BJ (cell line): ENCODE data around the gene CRTAC1. TPM values are rescaled to one million over a fixed set of nuclear protein-coding genes. Genes with fewer than 3 reads are reported as not detected.

ENCODE experiments used
- CTCF ChIA-PET: fragments of 350-600 bp; formaldehyde crosslinking; extraction: SDS; loops from one replicate; lab custom pipeline; 2021; ENCODE audit warnings: antibody characterized with exemption, inconsistent platforms; lab: Yijun Ruan, JAX
- POLR2A ChIA-PET: fragments of 300-600 bp; sonication (Branson Sonifier 250); formaldehyde crosslinking; extraction: SDS; loops from one replicate; lab custom pipeline; 2021; ENCODE audit warnings: antibody characterized with exemption; lab: Charles Lee
- DNase-seq: peaks from one replicate; pipeline ENCODE4 v3.0.0-alpha.2; 2011; ENCODE audit warnings: low read depth
- H3K27me3 ChIP-seq: 2 replicates; pipeline ENCODE4 v1.6.0; 2011; ENCODE audit warnings: low read length; ENCODE audit not compliant: control insufficient read depth, insufficient read depth
- H3K36me3 ChIP-seq: 2 replicates; pipeline ENCODE4 v1.5.1; 2011; ENCODE audit warnings: low read length; ENCODE audit not compliant: control insufficient read depth, insufficient read depth
- H3K4me3 ChIP-seq: 2 replicates; pipeline ENCODE4 v1.5.1; 2011; ENCODE audit warnings: low read depth, mild to moderate bottlenecking, control low read depth, low read length
- polyA plus RNA-seq: library from polyadenylated mRNA; depleted of rRNA; stranded (reverse); fragments of >200 nt; gene quantifications from 2 replicates; pipeline ENCODE4 v1.2.3, GENCODE V29; 2011
- TF ChIP-seq, protein P1 (sequence below): IDR thresholded peaks from 2 replicates; pipeline ENCODE4 v1.5.1; 2011; ENCODE audit warnings: low read depth, mild to moderate bottlenecking, control low read depth, inconsistent platforms, low read length, moderate library complexity; ENCODE audit not compliant: insufficient read depth

The CRTAC1 gene
- polyA plus RNA-seq, 1 experiment, result not detected

DNA sequence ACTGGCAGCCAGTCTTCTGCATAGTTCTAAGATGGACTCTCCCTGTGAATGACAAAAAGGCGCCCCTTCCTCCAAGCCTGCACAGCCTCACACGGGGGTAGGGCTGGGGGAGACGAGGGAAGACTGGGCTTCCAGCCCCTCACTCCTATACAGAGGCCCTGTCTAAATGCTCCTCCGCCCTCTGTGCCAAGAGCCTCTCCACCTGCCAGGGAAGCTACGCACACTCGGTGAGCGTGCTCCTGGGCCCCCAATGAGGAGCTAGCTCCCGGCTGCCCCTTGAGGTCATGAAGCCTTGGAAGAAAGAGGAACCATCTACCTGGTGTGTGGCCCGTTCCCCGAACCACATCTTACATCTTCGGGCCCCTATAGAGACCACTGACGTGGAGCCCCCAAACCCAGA lies 54.8 kb downstream of the CRTAC1 start:
- Histone ChIP-seq H3K27me3 (peaks cover 10% of the 10 kb centered on the region), H3K36me3 (no peaks in the 10 kb centered on the region), H3K4me3 (no peak overlapping the region)
- no peak for DNase-seq
- TF ChIP-seq, protein P1, sequence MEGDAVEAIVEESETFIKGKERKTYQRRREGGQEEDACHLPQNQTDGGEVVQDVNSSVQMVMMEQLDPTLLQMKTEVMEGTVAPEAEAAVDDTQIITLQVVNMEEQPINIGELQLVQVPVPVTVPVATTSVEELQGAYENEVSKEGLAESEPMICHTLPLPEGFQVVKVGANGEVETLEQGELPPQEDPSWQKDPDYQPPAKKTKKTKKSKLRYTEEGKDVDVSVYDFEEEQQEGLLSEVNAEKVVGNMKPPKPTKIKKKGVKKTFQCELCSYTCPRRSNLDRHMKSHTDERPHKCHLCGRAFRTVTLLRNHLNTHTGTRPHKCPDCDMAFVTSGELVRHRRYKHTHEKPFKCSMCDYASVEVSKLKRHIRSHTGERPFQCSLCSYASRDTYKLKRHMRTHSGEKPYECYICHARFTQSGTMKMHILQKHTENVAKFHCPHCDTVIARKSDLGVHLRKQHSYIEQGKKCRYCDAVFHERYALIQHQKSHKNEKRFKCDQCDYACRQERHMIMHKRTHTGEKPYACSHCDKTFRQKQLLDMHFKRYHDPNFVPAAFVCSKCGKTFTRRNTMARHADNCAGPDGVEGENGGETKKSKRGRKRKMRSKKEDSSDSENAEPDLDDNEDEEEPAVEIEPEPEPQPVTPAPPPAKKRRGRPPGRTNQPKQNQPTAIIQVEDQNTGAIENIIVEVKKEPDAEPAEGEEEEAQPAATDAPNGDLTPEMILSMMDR, result no peak
- POLR2A ChIA-PET, result no interaction called here
- CTCF ChIA-PET, result no interaction called here

DNA sequence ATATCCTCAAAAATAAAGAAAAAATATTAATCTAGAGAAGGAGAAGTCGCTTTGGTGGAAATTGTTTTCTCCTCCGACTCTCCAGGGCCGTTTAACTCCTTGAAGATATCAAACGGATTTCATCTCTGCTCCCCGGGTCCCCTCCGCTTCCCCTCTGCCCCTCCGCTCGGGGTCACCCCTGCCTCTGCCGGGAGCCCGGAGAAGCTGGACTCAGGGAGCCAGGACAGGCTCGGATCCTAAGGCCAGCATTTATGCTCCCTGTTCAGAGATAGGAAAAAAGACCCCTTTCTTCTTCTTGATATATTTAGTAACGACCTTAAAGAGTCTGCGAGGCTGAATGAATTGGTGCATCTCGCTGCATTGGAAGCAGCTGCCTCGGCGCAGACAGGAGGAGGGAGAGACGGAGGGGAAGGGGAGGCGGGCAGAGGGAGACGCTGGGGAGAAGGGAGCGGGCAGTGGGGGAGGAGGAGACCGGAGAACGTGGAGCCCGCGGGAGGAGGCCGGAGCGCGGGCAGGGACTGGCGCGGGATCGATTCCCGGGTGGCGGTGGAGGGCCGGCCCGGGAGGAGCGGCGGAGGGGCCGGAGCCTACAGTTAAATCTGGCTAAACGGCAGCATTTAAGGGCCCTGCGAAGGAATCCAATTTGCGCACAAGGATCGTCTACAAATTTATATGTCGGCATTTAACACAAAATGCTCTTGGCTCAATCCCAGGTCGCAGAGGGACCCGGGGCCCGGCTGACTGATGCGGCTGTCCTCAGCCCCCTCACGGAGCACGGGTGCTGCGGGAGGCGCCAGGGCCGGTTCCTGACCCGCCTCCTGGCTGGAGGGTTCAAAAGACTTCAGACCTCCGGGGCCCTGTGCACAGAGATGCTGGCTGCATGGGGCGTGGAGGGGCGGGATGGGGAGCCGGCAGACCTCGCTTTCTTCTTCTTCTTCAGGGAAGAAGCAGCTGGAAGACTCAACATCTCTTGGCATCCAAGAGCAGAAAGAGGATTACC lies 55.6 kb downstream of the CRTAC1 start:
- POLR2A ChIA-PET, result no interaction called here
- TF ChIP-seq, protein P1, result no peak
- no peak for DNase-seq
- Histone ChIP-seq H3K27me3 (peaks cover 10% of the 10 kb centered on the region), H3K4me3 (no peak overlapping the region), H3K36me3 (no peaks in the 10 kb centered on the region)
- CTCF ChIA-PET, result no interaction called here

DNA sequence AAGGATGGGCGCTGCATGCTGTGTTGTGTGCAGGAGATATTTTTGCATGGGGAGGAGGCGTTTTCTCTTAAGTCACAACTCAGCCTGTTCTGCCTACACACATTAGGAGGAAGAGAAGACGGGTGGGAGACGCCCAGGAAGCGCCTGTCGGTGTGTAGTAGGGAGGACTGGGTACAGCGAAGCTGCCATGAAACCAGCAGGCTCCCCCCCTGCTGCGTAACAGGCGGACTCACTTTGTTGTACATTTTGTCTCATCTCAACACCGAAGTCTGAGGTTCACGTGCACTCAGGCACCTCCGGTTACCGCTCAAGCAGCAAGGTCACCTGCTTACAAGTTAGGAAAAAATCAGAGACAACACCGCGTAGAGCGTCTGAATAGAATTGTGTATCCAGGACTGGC lies 56.3 kb downstream of the CRTAC1 start:
- no peak overlapping the region for H3K4me3 ChIP-seq
- DNase-seq, result no peak
- POLR2A ChIA-PET, result no interaction called here
- H3K27me3 ChIP-seq, result peaks cover 10% of the 10 kb centered on the region
- H3K36me3 ChIP-seq, result no peaks in the 10 kb centered on the region
- TF ChIP-seq, protein P1, result no peak
- CTCF ChIA-PET, result no interaction called here

DNA sequence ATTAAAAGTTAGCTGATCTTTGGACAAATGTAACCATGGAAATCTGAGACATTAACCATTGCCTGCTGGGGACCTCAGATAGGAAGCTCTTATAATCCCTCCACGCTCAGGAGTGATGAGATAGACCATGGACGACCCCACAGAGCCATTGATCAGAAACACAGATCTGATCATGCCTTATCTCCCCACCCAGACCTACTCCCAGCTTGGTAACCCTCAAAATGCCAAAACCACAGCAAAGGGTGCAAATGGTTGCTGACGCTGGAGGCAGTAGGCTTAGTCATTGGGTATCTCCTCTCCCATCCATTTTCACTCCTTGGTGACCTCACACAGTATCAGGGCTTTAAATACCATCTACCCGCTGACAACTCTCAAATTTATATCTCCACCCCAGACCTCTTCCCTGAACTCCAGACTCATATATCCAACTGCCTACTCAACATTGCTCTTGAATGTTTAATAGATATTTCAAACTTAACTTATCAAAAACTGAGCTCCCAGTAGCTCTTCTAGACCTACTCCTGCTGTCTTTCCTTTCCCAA lies 60.8 kb downstream of the CRTAC1 start:
- POLR2A ChIA-PET, result no interaction called here

DNA sequence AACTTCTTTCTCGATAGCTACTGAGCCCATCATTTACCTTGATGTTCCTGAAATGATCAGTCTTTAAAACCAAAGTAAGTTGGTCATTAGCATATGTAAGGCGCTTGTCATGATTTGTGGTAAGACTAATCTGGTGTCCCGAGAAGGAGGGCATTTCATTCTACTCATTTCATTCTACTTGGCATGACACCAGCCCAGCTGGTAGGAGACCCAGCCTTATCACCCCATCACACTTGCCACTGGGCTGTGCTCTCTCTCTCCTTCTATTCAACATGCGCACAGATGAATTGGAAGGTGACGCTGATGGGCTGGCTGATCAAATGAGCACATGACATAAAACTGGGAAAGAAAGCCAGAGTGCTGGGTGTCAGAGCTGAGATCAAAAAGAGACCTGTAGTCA lies 65.7 kb downstream of the CRTAC1 start:
- DNase-seq, result no peak
- ChIA-PET CTCF (no interaction called here), POLR2A (no interaction called here)
- H3K36me3 ChIP-seq, result no peaks in the 10 kb centered on the region
- no peaks in the 10 kb centered on the region; the same call in 1 of the 2 replicates for H3K27me3 ChIP-seq
- TF ChIP-seq, protein P1, result no peak
- H3K4me3 ChIP-seq, result no peak overlapping the region

More for the DNA sequence above, 60.8 kb downstream of the CRTAC1 start:
- H3K36me3 ChIP-seq, result no peaks in the 10 kb centered on the region
- DNase-seq, result no peak
- TF ChIP-seq, protein P1, result no peak
- peaks cover 3% of the 10 kb centered on the region; the same call in 1 of the 2 replicates for H3K27me3 ChIP-seq
- no peak overlapping the region for H3K4me3 ChIP-seq
- CTCF ChIA-PET, result no interaction called here
